HG02759 (cell line): Measurements from ENCODE around the gene DYNC1LI2.
"Not testable (repeated sequence)": the region's sequence is repeated elsewhere in the genome, so short reads cannot be mapped to it uniquely, and the experiment has no call there.

Source experiments
- ATAC-seq: cut with Tn5 transposase; IDR thresholded peaks from one replicate; pipeline ENCODE4 v1.9.1; 2021; ENCODE audit warnings: mild to moderate bottlenecking, moderate library complexity; ENCODE audit not compliant: unreplicated experiment

The DYNC1LI2 gene

GRCh38 chr16:66698046-66698445 is 53.4 kb downstream of the DYNC1LI2 start:
- ATAC-seq, result no peak

GRCh38 chr16:66696669-66697630 is 54.5 kb downstream of the DYNC1LI2 start, which contains the start of gene CMTM4:
Gene CMTM4 (minus strand): TSS chr16:66696743. CDS start chr16:66696525, 218 bp downstream.
- peak; percentile 94 for ATAC-seq

GRCh38 chr16:66695935-66696668 is 55.3 kb downstream of the DYNC1LI2 start:
- peak; percentile 47 for ATAC-seq

- no peak for ATAC-seq
Measured at GRCh38 chr16:66695471-66695934, 55.9 kb downstream of the DYNC1LI2 start.

GRCh38 chr16:66693149-66693548 is 58.3 kb downstream of the DYNC1LI2 start:
- no peak for ATAC-seq

GRCh38 chr16:66692341-66692740 is 59.1 kb downstream of the DYNC1LI2 start:
- no peak for ATAC-seq

- ATAC-seq, result no peak
Measured at GRCh38 chr16:66691234-66691633, 60.2 kb downstream of the DYNC1LI2 start.

- no peak for ATAC-seq
Measured at GRCh38 chr16:66690106-66690847, 61.1 kb downstream of the DYNC1LI2 start.

GRCh38 chr16:66689282-66689681 is 62.1 kb downstream of the DYNC1LI2 start:
- ATAC-seq, result no peak

- no peak for ATAC-seq
Measured at GRCh38 chr16:66687906-66688625, 63.3 kb downstream of the DYNC1LI2 start.

- not testable (repeated sequence) for ATAC-seq
Measured at GRCh38 chr16:66685501-66686115, 65.8 kb downstream of the DYNC1LI2 start.

- ATAC-seq, result no peak
Measured at GRCh38 chr16:66682271-66682670, 69.1 kb downstream of the DYNC1LI2 start.

- no peak for ATAC-seq
Measured at GRCh38 chr16:66681676-66682075, 69.7 kb downstream of the DYNC1LI2 start.

- ATAC-seq, result no peak
Measured at GRCh38 chr16:66678337-66678736, 73.1 kb downstream of the DYNC1LI2 start.

GRCh38 chr16:66677836-66678235 is 73.6 kb downstream of the DYNC1LI2 start:
- no peak for ATAC-seq

GRCh38 chr16:66677179-66677578 is 74.2 kb downstream of the DYNC1LI2 start:
- ATAC-seq, result no peak

GRCh38 chr16:66676599-66676998 is 74.8 kb downstream of the DYNC1LI2 start:
- ATAC-seq, result no peak

GRCh38 chr16:66673691-66674090 is 77.7 kb downstream of the DYNC1LI2 start:
- no peak for ATAC-seq
